H9 (cell line): ENCODE data around the gene RPP40. TPM values are rescaled to one million over a fixed set of nuclear protein-coding genes. Genes with fewer than 3 reads are reported as not detected.

Experiments used
- DNase-seq: peaks from one replicate; pipeline ENCODE4 v3.0.0-alpha.2; 2017
- H2AFZ ChIP-seq: one replicate; pipeline ENCODE4 v1.6.1; 2013; ENCODE audit warnings: mild to moderate bottlenecking, low read length, control low read depth, moderate library complexity
- H2AK5ac ChIP-seq: 2 replicates; pipeline ENCODE4 v1.6.1; 2013; ENCODE audit warnings: low read length, control low read depth, mixed read lengths; ENCODE audit not compliant: insufficient read length
- H2BK120ac ChIP-seq: one replicate; pipeline ENCODE4 v1.6.1; 2013; ENCODE audit warnings: low read depth, mild to moderate bottlenecking, low read length, control low read depth, inconsistent platforms; ENCODE audit not compliant: poor library complexity, severe bottlenecking
- H2BK12ac ChIP-seq: 2 replicates; pipeline ENCODE4 v1.6.1; 2013; ENCODE audit warnings: low read length, control low read depth, mixed read lengths, low read depth; ENCODE audit not compliant: insufficient read length
- H2BK15ac ChIP-seq: 2 replicates; pipeline ENCODE4 v1.6.1; 2013; ENCODE audit warnings: low read depth, low read length, control low read depth
- H2BK20ac ChIP-seq: one replicate; pipeline ENCODE4 v1.6.1; 2013; ENCODE audit warnings: low read depth, mild to moderate bottlenecking, low read length, control low read depth, inconsistent platforms; ENCODE audit not compliant: poor library complexity, severe bottlenecking
- H2BK5ac ChIP-seq: 2 replicates; pipeline ENCODE4 v1.6.1; 2013; ENCODE audit warnings: low read length, control low read depth, mixed read lengths; ENCODE audit not compliant: insufficient read length
- H3K14ac ChIP-seq: 2 replicates; pipeline ENCODE4 v1.6.1; 2013; ENCODE audit warnings: low read length, control low read depth; ENCODE audit not compliant: insufficient read depth
- H3K18ac ChIP-seq: 2 replicates; pipeline ENCODE4 v1.6.1; 2013; ENCODE audit warnings: low read depth, mild to moderate bottlenecking, mixed read lengths, low read length, control low read depth; ENCODE audit not compliant: insufficient read length
- H3K23ac ChIP-seq: 2 replicates; pipeline ENCODE4 v1.6.1; 2013; ENCODE audit warnings: low read length, control low read depth, mixed read lengths, low read depth; ENCODE audit not compliant: insufficient read length
- H3K23me2 ChIP-seq: 2 replicates; pipeline ENCODE4 v1.6.1; 2013; ENCODE audit warnings: low read depth, mild to moderate bottlenecking, mixed read lengths, low read length, control low read depth; ENCODE audit not compliant: insufficient read length, poor library complexity, severe bottlenecking
- H3K27ac ChIP-seq: 2 replicates; pipeline ENCODE4 v1.5.1; 2013; ENCODE audit warnings: low read length, control low read depth, mixed read lengths, low read depth; ENCODE audit not compliant: insufficient read length
- H3K27me3 ChIP-seq: 2 replicates; pipeline ENCODE4 v1.6.1; 2013; ENCODE audit warnings: low read length, control low read depth, inconsistent platforms; ENCODE audit not compliant: insufficient read depth
- H3K4ac ChIP-seq: 2 replicates; pipeline ENCODE4 v1.6.1; 2013; ENCODE audit warnings: low read depth, mild to moderate bottlenecking, control low read depth, inconsistent platforms, low read length, moderate library complexity
- H3K4me1 ChIP-seq: 2 replicates; pipeline ENCODE4 v1.6.1; 2013; ENCODE audit warnings: low read length, control low read depth, inconsistent platforms; ENCODE audit not compliant: insufficient read depth
- H3K4me2 ChIP-seq: 2 replicates; pipeline ENCODE4 v1.6.1; 2013; ENCODE audit warnings: low read length, control low read depth, mixed read lengths; ENCODE audit not compliant: insufficient read length, insufficient read depth
- H3K56ac ChIP-seq: 2 replicates; pipeline ENCODE4 v1.6.1; 2013; ENCODE audit warnings: low read depth, mild to moderate bottlenecking, mixed read lengths, low read length, control low read depth; ENCODE audit not compliant: insufficient read length
- H3K79me1 ChIP-seq: 2 replicates; pipeline ENCODE4 v1.6.1; 2013; ENCODE audit warnings: low read depth, mild to moderate bottlenecking, moderate library complexity, low read length, control low read depth, inconsistent platforms; ENCODE audit not compliant: insufficient read depth, poor library complexity, severe bottlenecking
- H3K79me2 ChIP-seq: 2 replicates; pipeline ENCODE4 v1.6.1; 2013; ENCODE audit warnings: low read length, control low read depth, inconsistent platforms; ENCODE audit not compliant: insufficient read depth
- H3K9ac ChIP-seq: 2 replicates; pipeline ENCODE4 v1.6.1; 2013; ENCODE audit warnings: low read length, control low read depth, mixed read lengths; ENCODE audit not compliant: insufficient read length; ENCODE audit errors: extremely low read depth
- H3K9me3 ChIP-seq: one replicate; pipeline ENCODE4 v1.6.1; 2013; ENCODE audit warnings: low read depth, low read length, inconsistent platforms; ENCODE audit not compliant: control insufficient read depth
- H3T11ph ChIP-seq: one replicate; pipeline ENCODE4 v1.6.1; 2013; ENCODE audit warnings: mild to moderate bottlenecking, low read length, control low read depth, inconsistent platforms
- H4K20me1 ChIP-seq: one replicate; pipeline ENCODE4 v1.6.1; 2013; ENCODE audit not compliant: control insufficient read depth, insufficient read length, insufficient read depth
- H4K5ac ChIP-seq: 2 replicates; pipeline ENCODE4 v1.6.1; 2013; ENCODE audit warnings: low read depth, mild to moderate bottlenecking, mixed read lengths, low read length, control low read depth; ENCODE audit not compliant: insufficient read length
- H4K8ac ChIP-seq: replicated peaks from 2 replicates; pipeline ENCODE4 v1.6.1; 2013; ENCODE audit warnings: low read length, control low read depth, mixed read lengths, low read depth; ENCODE audit not compliant: insufficient read length
- H4K91ac ChIP-seq: 2 replicates; pipeline ENCODE4 v1.6.1; 2013; ENCODE audit warnings: low read depth, mild to moderate bottlenecking, moderate library complexity, mixed read lengths, low read length, control low read depth; ENCODE audit not compliant: insufficient read length
- H3K27ac Mint-ChIP-seq, 3 experiments: 2 replicates in 2 of 3; 3 replicates in 1 of 3; pipeline ENCODE4 v1.8.0; 2020 to 2021; ENCODE audit warnings: mixed read lengths in 3 of 3, mild to moderate bottlenecking in 1 of 3, moderate library complexity in 1 of 3
- H3K27me3 Mint-ChIP-seq: 2 replicates; pipeline ENCODE4 v1.8.0; 2021; ENCODE audit warnings: low read depth, mild to moderate bottlenecking, moderate library complexity, mixed read lengths
- H3K36me3 Mint-ChIP-seq, 3 experiments: 2 replicates in 2 of 3; 3 replicates in 1 of 3; pipeline ENCODE4 v1.8.0; 2020 to 2021; ENCODE audit warnings: low read depth in 3 of 3, mixed read lengths in 3 of 3; ENCODE audit not compliant: insufficient read depth in 1 of 3
- H3K4me1 Mint-ChIP-seq, 2 experiments: 2 replicates each; pipeline ENCODE4 v1.8.0; 2020; ENCODE audit warnings: mixed read lengths in 2 of 2
- H3K4me3 Mint-ChIP-seq, 2 experiments: 2 replicates in 1 of 2; 3 replicates in 1 of 2; pipeline ENCODE4 v1.8.0; 2020 to 2021; ENCODE audit warnings: mild to moderate bottlenecking in 2 of 2, mixed read lengths in 2 of 2, moderate library complexity in 1 of 2
- H3K9me3 Mint-ChIP-seq, 2 experiments: 2 replicates in 1 of 2; 3 replicates in 1 of 2; pipeline ENCODE4 v1.8.0; 2020; ENCODE audit warnings: mild to moderate bottlenecking in 2 of 2, mixed read lengths in 2 of 2, moderate library complexity in 1 of 2
- CTCF ChIP-seq: fragments of 200-600 bp; sonication (generic); conservative IDR thresholded peaks from 3 replicates; pipeline ENCODE4 v1.8.0; 2021; ENCODE audit warnings: antibody characterized with exemption, mild to moderate bottlenecking
- WGBS: extraction: QIAGEN DNeasy Blood & Tissue Kit; methylation state at CpG from one replicate; pipeline ENCODE4 v1.1.7; 2013; ENCODE audit warnings: missing lambda C conversion rate, low lambda C conversion rate, mixed read lengths; ENCODE audit not compliant: insufficient read length; ENCODE audit errors: extremely low coverage; 5-methylcytosine and 5-hydroxymethylcytosine counted together
- total RNA-seq: library from RNA; stranded (reverse); gene quantifications from 2 replicates; pipeline ENCODE4 v1.2.1, GENCODE V29; 2021

Gene RPP40
- total RNA-seq, 1 experiment from 2014 or later, result 17.8 TPM

GRCh38 chr6:4971851-4972250 lies 32.0 kb downstream of the RPP40 start:
- Histone ChIP-seq H4K8ac (no peak overlapping the region), H4K91ac (no peak overlapping the region), H3K56ac (no peak overlapping the region), H2AFZ (no peak overlapping the region), H3K9me3 (no peaks in the 10 kb centered on the region), H3K9ac (no peak overlapping the region), H3T11ph (no peak overlapping the region), H3K4me2 (no peak overlapping the region), H4K20me1 (no peaks in the 10 kb centered on the region), H3K23me2 (no peaks in the 10 kb centered on the region), H3K4ac (no peak overlapping the region), H3K23ac (no peak overlapping the region), H3K14ac (no peak overlapping the region), H3K79me1 (no peaks in the 10 kb centered on the region), H3K18ac (no peak overlapping the region), H3K27ac (no peak overlapping the region), H3K79me2 (no peaks in the 10 kb centered on the region), H3K27me3 (no peaks in the 10 kb centered on the region), H4K5ac (no peak overlapping the region), H3K4me1 (peaks cover 2% of the 10 kb centered on the region; the same call in 1 of the 2 replicates), H2AK5ac (no peak overlapping the region), H2BK15ac (no peak overlapping the region), H2BK120ac (no peak overlapping the region), H2BK5ac (no peak overlapping the region), H2BK20ac (no peak overlapping the region), H2BK12ac (no peak overlapping the region)
- Mint-ChIP-seq H3K27me3 (peaks cover 3% of the 10 kb centered on the region; the same call in 1 of the 2 replicates), H3K4me3 (no peak overlapping the region), H3K4me1 (peaks cover 18 to 27% of the 10 kb centered on the region in 2 experiments), H3K9me3 (no peaks in the 10 kb centered on the region; a peak in 1 of 5 replicates), H3K36me3 (no peaks in the 10 kb centered on the region), H3K27ac (no peak overlapping the region)
- DNase-seq, result no peak
- no CpG with 5 or more reads among the region's 7 CpGs for WGBS
- no peak for TF ChIP-seq CTCF
